NCI-H146 (cell line): Measurements from ENCODE around the gene IRS1.
A peak's percentile ranks its signal among the peaks of the same experiment; 100 is the strongest.

Experiments used
- DNase-seq: peaks from one replicate; lab custom pipeline; 2025; lab: John Stamatoyannopoulos, UW

The IRS1 gene

DNA sequence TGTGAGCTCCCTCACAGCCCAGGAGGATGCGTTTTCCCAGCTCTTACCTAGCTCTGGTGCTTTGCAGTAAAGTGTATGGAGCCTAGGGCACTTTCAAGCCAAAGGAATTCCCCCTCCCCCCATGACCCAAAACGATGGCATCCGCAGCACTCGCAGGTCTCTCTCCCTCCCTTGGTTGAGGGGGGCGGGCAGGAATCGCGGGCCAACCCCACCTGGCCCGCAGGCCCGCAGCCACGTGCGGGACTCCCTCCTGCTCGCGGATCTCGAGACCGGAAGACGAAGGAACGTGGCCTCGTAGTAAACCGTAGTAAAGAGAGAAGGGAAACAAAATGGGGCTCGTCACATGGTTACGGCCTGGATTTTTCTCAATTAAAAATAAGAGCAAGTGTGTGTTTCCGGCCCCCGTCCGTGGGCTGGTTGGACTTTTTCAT is 8.5 kb downstream of the IRS1 start:
- DNase-seq: peak; percentile 68

DNA sequence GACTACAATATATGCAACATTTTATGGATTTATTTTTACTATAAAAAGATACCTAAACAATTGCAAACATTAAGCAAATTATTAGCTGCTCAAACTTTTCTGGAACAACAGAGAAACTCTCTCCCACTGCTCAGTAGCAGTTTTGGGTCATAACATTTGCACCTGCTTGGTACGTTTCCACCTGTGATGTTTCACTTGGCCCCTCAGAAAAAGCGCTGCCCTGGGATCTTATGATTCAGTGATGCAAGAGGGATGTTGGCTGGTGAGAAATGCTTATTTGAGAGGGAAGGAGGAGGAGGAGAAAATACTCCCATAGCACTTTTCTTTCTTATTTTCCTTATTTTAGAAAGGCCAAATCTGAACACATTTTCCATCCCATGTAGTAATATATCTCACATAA is 9.2 kb downstream of the IRS1 start:
- DNase-seq: no peak

DNA sequence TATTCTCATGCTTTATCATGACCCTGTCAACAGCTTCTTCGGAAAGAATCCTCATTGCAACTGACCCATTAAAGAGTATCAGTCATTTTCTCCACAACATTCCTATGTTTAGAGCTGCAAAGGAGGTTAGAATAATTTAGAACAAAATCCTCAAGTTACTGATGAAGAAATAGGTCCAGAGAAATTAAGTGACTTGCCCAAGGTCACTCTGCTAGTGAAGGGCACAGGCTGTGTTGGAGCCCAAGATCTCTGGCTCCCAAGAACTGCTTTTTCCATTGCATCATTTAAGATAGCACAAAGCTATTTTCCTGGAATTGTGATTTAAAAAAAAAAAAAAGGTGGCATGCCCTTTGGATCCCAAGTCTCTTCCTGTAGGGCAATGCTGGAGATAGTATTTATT is 9.6 kb downstream of the IRS1 start:
- no peak for DNase-seq

DNA sequence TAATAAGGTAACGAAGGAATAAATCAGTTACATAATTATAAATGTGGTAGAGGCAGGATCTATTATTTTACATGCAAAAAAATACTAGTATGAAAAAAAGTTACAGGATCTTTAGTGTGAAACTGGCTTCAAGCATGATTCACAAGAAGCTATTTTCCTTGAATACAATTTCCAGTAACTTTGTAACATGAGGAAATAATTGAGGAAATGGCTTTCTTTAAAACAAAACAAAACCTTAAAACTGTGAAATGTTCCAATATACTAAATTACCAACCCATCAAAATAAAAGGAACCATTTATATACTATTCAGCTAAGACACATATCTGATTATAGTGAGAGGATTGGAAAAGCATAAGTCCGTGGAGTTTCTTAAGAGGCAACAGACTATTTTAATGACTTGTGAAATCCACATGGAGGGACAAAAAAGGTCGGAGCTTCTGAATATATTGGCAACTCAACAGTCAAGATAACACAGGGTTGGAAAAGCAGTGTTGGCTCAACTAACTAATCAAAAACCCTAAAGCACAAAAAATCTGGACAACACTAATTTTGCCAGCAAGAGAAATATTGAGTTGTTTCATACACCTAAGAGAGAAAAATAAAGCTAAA is 10.6 kb downstream of the IRS1 start:
- DNase-seq: no peak

DNA sequence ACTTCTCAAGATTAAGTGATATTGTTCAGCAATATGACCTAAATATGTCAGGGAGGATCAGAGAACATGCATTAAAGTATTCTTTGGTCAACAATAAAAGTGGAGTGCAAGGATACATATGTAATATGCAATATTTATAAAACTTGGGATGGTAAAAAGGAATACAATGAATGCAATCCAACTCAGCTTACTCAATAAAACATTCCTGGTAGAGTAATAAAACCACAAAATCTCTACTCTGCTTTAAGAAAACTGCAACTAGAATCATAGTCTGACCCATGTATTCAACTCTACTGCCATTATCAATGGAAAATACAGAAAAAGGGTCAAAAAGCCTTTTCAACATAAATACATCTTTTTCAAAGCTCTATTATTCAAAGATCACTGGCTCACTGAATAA is 11.6 kb downstream of the IRS1 start:
- no peak for DNase-seq

DNA sequence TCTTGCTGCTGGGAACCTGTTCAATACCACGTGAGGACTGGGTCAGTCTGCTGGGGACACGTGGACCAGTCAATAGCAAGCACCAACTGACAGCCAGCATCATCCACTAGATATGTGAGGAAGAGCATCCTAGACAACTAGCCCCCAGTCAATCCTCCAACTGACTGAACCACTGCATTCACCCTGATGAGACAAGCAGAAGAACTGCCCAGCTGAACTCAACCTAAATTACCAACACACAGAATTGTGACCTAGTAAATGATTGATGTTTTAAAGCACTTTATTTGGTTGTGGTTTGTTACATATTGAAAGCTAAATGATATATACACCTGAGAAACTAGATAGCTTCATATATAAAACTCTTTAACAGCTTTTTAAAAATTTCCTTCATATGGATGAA is 15.7 kb downstream of the IRS1 start:
- DNase-seq: no peak

DNA sequence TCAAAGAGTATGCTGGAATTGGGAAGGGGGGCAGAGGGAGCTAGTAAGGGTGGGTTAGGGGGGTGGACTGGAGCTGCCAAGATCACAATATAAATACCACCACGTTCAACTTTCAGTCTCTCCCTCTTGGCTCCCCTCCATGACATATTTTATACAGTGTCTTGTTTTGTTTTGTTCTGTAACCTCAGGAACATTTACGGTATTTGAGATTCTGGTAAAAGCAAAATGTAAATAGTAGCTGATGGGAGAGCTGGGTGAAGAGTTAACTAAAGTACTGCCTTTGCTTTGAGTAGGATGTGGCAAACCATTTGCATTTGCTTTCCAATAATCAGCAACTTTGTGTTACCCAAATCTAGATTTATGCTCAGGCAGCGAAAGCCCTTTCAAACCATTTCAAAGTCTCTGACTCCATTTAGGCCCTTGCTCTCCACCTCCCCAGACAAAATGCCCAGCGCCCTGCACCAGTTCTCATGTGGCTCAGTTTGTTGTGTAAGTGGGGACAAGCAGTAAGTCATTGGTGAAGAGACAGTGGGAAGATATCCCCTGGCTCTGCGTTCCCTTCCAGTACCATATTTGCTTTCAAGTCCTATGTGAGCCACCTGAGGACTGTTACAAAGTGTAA is 17.4 kb downstream of the IRS1 start:
- no peak for DNase-seq

DNA sequence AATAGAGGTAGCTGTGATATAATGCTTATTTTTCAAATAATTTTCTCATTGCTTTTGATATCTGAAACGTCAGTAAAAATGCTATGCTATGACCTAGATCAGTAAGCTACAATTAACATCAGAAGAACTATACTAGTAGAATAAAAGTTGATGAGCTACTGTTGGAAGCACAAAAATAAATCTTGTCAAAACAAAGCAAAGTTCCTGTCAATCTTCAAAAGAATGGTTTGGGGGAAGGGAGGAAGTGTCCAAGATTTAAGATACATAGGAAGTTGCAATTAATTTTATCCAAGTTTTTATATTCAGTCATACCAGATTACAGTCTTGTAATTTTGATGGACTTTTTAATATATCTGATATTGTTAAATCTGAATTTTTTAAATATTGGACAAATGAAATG is 19.2 kb downstream of the IRS1 start:
- DNase-seq: no peak

DNA sequence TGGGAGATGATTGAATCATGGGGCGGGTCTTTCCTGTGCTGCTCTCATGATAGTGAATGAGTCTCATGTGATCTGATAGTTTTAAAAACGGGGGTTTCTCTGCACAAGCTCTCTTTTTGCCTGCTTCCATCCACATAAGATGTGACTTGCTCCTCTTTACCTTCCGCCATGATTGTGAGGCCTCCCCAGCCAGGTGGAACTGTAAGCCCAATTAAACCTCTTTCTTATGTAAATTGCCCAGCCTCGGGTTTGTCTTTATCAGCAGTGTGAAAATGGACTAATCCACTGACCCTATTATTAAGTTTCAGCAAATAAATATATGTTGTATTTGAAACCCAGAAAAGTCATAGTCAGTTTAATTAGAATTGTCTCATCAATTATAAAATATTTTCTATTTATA is 22.0 kb downstream of the IRS1 start:
- no peak for DNase-seq

DNA sequence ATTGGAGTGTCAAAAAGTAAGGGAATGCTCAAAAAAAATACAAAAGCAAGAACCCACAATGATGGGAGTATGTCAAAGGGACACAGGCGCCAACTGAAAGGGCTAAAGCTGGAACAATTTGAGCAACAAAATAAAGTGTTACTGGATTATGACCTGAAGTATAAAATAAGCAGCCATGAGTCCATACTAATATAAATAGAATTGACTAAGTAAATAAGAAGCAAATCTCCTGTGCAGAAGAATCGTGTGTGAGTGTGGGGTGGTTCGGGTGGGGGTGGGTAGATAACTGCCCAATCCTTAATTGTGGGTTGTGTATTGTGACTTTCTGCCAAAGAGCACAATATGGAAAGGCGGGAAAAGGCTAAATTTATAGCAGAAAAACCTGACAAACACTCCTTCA is 23.5 kb downstream of the IRS1 start:
- DNase-seq: no peak

DNA sequence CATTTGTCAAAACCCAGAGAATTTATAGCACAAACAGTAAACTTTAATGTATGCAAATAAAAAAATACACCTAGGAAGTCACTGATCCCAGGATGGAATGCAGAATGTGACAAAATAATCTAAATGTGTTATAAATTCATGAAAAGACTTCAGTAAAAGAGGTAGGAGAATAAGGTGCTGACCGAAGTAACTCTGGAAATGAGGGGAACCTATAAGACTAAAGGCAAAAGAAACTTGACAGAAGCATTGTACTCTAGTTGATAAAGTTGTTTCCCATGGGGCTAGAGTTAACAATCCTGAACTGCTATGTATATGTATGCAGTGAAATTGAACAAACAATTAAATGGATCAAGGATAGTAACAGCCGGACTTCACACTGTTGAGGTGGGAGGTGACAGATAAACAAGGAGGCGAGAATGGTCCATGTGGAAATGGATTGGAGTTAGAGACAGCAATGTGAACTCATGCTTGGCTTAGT is 24.5 kb downstream of the IRS1 start:
- no peak for DNase-seq

DNA sequence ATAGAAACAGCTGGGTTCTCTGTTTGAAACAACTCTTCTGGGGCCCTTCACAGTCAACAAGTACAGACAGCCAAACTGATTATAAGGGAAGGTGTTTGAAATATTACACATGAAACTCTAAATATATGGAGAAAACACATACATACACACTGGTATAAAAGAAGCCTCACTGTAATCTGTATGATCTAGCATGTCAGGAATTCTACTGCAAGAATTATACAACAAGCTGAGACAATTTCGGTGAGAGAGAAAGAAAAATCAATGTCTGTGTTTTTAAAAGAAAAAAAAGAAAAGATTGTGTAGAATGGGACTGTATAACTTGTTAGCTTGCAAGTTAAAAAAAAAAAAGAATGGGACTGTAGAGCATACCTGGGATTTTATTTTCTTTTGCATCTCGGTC is 26.3 kb downstream of the IRS1 start:
- no peak for DNase-seq

DNA sequence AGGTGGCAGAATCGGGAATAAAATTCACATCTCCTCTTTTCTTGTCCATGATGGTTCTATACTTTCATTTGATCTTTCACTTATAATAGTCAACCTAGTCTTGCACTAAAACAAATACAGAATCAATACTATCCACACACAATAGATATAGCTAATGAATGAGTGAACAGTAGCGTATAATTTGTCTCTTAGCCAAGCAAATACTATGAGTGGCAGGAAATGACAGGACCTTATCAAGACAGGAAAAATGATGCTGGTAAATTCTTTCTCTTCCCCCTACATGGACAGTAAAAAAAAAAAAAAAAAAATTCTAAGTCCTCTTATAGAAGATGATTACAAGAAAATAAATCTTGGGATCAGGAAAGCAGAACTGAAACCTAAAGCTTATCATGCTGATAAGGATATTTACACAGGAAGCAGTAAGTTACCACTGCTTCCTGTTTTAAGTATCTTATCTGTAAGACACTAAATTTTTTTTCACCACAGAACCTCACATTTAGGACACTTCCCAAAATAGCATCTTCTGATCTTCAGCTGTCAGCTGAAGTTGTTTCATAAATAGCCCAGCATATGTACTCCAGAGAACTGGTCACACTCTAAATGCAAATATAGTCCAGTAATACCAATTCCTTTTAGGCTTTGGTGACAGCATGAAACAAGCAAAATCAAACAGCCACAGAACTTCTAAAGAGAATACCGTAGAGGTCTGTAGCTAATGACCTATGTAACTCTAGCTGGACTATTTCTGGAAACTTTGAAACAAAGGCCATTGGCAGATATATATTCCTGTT is 27.0 kb downstream of the IRS1 start:
- DNase-seq: no peak

DNA sequence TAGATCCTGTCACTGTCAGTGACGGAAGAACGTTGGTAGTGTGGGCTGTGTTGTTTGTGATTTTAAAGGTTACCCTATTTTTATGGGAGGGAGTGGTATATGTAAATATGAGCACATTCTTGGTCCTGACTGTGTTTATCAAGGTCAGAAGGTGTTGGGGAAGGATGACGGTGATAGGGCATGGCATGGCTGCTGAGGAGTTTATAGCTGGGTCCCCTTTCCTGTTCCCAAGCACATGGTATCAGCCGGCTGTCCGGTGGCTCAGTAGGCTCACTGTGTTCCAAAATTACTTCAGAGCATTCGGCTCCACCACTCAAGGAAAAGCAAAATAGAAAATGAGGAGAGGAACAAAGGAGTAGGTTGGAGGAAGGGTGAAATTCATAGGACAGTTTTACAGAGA is 28.6 kb downstream of the IRS1 start:
- DNase-seq: no peak

DNA sequence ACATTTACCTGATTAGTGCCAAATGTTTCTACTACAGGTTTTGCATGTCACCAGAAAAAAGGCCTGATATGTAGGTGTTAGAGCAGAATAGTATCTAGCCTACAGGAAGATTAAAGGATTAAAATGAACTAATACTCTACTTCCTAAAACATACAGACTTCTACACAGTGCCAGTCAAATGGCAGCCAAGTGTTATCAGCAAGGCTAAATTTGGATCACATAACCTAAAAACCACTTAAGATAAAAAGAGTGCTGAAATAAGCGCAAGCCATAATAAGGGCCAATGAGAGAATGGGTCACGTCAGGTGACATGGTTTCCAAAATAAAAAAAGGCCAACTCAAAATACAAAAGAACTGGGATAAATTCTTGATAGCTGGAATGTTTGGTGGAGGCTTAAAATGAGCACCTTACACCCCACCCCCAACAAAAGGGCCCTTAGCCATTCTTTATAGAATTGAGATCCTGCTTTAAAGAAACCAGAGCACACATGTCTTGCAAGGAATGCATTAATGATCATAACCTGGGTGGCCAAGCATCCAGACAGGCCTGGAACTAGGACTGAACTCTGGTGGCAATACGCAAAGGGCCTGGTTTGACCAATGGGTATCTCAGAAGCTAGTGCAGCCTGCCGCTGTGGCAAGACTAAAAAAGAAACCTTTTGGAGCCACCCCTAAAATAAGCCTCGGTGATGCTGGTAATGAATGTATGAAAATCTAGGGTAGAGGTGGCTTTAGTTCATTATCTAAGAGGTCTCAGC is 32.4 kb downstream of the IRS1 start:
- no peak for DNase-seq

DNA sequence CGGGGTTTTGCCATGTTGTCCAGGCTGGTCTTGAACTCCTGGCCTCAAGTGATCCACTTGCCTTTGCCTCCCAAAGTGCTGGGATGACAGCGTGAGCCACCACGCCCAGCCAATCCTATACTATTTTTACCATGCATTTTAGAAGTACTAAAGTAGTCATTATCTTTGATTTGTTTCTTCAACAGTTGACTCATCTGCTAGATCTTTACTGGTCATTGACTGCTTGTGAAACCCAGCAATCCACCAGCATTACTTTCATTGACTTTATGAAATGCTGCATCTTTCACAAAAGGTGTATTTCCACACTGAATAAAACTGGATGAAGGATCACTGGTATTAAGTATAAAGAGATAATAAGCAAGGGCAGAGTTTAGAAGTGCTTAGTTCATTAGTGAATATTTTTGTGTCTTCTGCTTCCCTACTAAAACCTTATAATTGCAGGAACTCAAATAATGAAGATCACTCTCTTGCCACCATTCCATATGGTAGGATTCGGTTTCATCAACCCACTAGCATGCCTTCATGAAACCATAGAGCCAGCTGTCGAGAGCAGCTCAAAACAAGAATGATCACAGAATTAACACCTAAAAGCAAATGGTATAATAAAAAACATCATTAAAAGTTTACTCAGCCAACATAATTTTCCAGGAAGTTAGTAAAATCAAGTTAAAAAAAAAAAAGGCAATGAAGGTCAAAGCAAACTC is 33.1 kb downstream of the IRS1 start:
- DNase-seq: no peak

DNA sequence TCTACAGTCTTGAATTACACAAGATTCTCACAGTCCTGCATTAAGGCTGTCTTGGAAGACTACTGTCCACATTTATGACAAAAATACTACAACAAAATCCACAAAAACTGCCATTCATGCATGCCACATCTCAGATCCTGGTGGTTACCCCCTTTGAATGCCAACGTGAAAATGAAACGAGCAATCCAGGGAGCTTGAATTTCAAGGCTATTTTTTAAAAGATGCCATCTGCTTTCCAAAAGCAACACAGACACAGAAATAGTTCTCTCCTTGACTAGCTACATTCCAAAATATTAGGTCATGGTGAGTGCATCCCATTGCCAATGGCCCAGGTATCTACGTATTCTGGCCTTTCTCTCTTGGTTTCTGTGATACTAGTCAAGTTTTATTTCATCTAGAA is 36.3 kb downstream of the IRS1 start:
- DNase-seq: no peak

DNA sequence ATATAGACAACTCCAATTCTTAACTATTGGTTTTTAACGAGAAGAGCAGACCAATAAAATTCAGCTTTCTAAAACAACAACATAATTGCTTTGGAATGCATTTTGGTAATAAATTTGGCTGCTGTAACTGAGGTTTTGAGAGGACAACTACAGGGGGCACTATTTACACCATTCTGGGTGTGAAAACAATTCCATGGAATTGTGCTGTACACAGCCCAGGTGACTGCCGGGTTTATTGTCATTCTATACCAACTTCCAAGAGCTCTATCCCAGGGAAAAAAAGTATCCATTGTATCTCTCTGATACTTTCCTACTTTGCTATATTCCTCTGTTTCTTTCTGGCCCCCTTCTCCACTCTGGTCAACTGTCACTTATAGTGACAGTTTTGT is 38.4 kb downstream of the IRS1 start:
- DNase-seq: no peak

DNA sequence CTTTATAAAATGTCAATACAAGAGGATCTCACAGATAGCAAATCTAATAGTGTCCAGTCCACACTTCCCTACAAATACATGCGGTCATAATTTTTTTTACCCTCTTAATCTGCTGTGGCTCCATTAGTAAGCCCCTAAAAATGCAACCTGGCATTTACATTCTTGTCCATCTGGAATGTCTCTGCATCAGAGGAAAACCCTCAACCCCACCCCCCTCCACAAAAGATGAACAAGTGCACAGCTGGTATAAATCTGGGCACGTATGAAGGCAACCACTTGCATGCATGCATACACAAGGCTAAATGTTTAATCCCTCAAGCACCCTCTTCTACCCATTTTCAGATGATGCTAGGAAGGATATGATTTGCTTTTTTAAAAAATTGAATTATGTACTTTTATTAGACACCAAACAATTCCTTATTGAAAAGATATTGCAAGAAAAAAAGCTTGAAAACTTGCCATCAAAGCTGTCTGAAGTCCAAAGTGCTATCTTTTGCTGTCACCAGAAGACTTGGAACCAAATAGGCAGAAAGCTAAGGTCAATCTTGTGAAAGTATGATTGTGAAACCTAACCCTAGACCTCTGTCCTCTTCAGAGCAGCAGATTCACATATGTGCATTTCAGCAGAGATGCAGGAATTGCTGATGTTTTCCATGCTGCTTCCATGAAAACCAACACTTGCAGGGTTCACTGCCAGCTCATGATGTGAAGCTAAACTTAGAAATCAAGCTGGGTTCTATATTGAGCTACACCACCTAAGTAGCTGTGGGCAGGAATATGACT is 39.0 kb downstream of the IRS1 start:
- no peak for DNase-seq

DNA sequence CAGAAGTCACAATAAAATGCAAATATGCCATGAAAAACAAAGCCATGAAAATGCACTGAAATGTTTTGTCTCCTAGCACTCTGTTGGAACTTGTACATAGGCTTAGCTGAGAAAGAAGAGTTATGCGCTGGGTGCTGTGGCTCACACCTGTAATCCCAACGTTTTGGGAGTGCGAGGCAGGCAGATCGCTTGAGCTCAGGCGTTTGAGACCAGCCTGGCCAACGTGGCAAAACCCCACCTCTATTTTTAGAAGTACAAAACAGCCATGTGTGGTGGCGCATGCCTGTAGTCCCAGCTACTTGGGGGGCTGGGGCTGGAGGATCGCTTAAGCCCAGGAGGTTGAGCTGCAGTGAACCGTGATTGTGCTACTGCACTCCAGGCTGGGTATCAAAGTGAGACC is 39.9 kb downstream of the IRS1 start:
- DNase-seq: no peak

DNA sequence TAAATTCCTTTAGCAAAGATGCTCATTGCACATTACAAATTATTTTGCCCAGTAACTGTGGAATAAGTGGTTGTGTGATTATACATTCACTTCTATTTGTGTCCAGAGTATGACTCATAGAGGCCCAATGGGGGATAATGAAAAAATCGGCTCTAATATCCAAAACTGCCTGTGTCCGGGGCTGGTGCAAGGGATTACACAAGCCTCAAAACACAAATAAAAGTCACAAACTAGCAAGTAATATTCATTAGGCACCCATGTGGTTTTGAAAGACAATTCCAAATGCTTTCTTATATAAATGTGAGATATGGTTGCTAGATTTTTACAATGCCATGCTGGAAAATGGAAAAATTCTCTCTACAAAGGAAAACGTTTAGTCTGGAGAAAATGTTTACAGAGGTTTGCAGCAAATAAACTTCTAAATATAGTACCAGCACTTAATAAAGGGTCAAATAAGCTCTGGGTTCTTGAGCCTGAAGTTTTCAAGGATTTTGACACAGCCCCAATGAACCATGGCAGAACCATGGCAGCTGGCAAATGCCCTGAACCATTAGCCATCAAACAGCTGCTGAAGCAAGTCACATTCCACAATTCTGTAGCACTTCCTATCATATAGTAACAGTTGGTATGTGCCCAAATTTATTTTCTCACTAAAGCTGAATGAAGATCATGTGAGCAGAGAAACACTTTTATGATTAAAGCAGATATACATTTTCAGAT is 40.5 kb downstream of the IRS1 start:
- DNase-seq: no peak
